Activated gamma-delta T cell (primary cell): ENCODE results near the gene MTFMT.
"Not testable (repeated sequence)": the region's sequence is repeated elsewhere in the genome, so short reads cannot be mapped to it uniquely, and the experiment has no call there.

ENCODE experiments used
- DNase-seq: peaks from one replicate; lab custom pipeline; 2025; lab: John Stamatoyannopoulos, UW

The MTFMT gene

DNA sequence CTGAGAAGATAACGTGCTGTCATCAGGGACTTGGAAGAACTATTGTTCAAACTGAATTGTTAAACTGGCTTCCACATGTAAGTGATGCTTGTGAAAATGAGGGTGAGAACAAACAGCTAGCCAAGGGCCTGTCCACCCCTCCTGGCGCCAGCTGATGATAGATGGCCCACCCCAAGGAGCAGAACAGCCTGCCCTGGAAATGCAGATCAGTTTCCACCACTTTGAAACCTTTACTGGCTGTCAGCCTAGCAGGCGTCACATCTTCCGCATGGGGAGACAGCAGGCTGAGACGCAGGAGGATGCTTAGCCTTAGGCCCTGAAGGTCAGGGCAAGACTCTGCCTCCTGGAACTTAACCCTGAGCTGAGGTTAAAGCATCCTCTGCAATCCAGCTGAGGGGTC is 9.4 kb upstream of the MTFMT start:
- no peak for DNase-seq

- DNase-seq: no peak
Measured at GRCh38 chr15:65038428-65038827, 9.0 kb upstream of the MTFMT start.

GRCh38 chr15:65037309-65037708 is 7.9 kb upstream of the MTFMT start:
- DNase-seq: no peak

- no peak for DNase-seq
Measured at GRCh38 chr15:65034719-65035118, 5.3 kb upstream of the MTFMT start.

DNA sequence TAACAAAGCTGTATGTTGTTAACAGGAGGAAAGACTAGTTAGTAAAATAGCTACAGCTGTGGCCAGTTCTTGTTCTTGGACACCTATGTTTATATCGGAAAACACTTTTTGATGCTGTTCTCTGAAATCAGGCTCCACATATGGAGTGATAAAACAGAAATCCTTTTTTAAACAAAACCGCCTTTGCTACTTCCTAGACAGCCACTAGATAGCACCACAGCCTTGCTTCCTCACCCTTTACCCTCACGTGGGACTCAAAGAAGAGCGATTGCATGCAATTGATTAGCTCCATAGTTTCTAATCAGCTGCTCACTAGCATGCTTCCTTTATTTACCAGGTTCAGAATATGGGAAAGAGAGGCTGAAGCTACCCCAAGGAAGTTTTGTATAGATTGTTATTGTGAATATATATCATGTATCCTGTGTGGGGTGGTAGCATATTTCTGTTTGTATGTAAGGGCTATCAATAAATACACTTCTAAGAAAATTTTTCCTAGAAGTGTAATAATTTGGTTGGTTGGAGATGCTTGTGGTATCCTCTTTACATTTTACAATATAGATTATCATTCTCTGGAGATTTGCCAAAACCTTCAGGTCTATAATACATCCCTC is 4.3 kb upstream of the MTFMT start:
- no peak for DNase-seq

DNA sequence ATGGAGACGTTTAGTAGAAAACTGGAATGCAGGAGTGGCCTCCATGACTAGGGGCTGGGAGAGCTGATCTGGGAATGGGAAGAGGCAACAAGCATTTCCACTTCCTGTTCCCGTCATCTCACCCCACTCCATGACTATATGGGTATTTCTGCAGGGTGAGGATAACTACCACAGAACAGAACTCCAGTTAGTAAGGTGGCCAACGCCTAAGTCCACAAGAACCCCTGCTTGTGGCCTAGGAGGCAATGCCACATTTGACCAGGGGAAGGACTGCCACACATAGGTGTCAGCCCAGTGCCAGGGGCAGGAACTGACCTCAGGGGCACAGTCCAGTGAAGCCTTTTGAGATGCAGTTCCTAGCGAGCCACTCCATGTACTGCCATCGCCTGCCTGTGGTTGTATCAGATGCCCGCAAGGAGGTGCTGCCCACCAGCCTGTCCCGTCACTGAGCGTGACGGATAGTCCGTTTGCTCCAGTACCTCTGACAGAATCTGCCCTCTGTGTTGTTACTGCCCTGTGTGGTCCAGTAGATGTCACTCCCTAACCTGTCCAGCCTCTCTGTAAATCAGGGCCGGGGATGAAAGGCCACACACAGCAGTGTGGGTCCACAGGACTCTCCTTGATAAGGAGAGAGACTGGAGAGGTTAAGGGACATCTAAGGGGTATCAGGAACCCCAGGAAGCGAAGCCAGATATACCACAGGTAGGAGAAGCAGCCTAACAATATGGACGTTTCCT is 3.5 kb upstream of the MTFMT start:
- no peak for DNase-seq

GRCh38 chr15:65029736-65030208 is 333 bp upstream of the MTFMT start:
- no peak for DNase-seq

DNA sequence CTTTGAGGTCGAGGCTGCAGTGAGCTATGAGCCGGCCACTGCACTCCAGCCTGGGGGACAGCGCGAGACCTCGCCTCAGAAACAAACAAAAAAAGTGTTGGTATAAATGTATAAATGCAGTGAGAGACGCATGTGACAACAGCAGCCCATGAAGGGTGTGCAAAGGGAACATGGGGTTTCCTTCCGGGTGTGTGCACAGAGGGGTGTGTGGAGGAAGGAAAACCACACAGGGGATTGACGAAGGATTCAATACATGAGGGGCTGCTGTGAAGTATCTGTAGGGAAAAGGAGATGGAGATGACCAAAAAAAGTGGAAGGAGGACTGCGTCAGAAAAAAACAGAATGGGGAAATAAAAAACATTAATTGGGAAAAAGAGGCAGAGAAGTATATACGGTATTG is 1.1 kb downstream of the MTFMT start:
- DNase-seq: no peak

DNA sequence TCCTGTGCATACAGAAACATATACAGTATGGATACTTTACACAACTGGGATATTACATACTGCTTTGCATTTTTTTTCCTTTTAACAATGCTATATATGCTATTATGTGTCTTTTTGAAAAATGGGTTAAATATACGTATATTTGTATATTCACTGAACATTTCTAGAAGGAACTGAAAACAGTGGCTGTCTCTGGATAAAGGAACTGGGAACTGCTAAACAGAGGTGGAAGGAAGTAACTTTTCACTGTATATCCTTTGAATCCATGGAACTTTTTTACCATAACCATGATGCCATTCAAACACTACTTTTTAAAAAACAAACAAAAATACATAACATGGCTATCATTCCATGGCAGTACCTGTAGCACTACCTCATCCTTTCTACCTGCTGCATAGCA is 1.8 kb downstream of the MTFMT start:
- no peak for DNase-seq

DNA sequence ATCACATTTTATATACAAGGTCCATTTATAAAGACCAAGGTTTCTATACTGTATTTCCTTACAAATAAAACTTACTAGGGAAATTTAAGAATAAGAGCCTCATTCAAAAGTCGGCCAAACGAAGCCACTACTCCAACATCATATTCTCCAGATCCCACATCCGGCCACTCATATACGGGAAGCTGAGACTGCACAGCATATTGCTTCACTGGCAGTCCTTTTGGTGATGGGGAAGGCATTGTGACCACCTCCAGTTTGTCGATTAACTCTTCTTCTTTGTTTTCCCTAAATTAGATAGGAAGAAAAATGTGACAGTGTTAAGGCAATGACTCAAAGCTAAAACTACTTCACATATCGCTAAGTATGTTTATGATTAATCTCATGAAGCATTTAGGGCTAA is 2.7 kb downstream of the MTFMT start:
- DNase-seq: no peak

DNA sequence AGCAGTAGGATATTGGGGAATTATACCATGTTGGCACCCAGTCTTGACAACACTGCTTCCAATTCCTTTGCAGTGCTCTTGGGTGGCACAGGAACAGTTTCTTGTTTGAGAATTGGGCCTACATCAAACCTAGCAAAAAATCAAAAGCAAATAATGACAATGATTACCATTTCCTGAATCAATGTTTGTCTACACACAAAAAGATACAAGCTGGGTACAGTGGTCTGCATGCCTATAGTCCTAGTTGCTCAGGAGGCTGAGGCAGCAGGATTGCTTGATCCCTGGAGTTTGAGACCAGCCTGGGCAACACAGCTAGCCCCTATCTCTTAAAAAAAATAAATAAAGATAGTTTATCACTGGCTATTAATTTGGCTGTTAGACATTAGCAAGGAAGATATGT is 8.0 kb downstream of the MTFMT start:
- DNase-seq: no peak

DNA sequence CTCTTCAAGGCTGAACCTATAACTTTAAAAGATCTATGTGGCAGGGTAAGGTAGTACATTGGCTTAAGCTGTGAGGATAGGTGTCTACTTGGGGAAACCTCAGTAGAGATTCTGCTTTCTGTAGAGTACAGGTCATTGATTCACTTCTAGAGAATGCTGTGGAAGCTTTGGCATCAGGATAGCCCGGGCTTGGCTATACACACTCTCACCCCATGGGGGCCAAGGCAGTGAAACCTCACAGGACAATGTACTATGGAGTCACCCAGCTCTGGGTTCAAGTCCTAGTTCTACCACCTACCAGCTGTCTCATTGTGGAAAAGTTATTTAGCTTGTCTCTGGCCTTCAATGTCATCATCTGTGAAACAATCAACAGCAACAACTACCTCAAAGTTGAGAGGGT is 9.0 kb downstream of the MTFMT start:
- DNase-seq: no peak

GRCh38 chr15:65011198-65011597 is 18.2 kb downstream of the MTFMT start:
- not testable (repeated sequence) for DNase-seq

- DNase-seq: no peak
Measured at GRCh38 chr15:65008983-65009382, 20.5 kb downstream of the MTFMT start.

DNA sequence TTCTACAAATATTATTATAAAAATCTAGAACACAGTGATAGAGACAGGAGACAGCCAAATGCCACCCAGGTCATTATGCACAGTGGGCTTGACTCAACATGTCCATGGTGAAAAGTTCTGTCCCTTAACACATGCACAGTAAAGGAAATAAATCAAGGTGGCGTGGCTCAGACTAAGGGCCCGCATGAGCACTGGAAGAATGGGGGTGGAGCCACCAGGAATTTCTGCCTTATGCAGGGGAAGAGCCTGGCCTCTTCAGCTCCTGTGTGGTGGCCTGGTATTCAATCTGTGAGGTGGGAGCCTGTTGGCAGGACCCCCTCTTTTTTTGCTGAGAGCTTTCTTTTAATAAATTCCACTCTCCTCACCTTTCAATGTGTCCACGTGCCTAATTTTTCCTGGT is 22.6 kb downstream of the MTFMT start:
- DNase-seq: no peak

- DNase-seq: no peak
Measured at GRCh38 chr15:65004993-65005392, 24.4 kb downstream of the MTFMT start.

DNA sequence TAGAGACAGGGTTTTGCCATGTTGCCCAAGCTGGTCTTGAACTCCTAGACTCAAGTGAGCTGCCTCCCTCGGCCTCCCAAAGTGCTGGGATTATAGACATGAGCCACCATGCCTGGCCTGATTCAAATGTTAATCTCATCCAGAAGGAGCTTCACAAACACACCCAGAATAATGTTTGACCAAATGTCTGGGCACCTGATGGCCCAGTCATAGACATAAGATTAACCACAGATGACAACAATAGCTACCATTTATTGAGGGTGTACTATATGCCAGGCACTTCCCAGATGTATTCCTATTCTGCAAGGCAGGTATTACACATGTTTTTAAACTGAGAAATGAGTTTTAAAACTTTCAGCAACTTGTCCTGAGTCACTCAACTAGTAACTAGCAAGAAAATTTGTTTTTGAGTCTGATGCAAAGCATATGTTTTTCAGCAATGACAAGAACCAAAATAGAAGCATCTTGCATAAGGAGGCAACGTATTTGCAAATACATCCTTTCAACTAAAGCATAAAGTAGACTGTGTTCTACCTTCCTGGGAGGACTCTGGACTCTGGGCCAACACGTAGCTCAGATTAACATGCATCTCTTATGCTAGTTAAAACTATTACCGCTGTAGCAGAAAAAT is 31.6 kb downstream of the MTFMT start:
- no peak for DNase-seq

GRCh38 chr15:64997066-64997465 is 32.4 kb downstream of the MTFMT start:
- DNase-seq: no peak

- no peak for DNase-seq
Measured at GRCh38 chr15:64993290-64993689, 36.1 kb downstream of the MTFMT start.

DNA sequence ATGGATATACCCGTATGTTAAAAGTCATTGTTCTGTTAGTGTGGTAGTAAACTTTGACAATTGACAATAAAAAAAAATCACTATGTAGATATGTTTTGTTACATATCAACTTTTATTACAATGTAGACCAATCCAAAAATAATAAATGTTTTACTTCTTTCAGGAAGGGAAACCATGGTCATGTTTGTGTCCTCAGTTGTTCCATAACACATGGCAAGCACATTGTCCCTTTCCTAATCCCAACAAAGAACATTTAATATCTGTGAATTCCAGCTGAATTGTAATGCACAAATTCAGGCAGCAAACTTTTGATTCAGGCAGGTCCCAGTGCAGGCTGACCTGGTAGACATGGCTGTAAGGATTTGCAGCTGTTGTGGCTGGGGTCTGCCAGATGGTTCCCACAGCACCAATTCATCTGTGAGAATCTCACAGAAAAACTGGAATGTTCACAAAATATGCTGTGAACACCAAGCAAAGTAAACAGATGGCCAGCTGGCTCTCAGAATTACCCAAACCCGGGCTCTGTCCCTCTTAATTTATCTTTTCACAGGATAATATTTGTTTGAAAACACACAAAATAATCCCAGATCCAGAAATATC is 37.8 kb downstream of the MTFMT start:
- no peak for DNase-seq

DNA sequence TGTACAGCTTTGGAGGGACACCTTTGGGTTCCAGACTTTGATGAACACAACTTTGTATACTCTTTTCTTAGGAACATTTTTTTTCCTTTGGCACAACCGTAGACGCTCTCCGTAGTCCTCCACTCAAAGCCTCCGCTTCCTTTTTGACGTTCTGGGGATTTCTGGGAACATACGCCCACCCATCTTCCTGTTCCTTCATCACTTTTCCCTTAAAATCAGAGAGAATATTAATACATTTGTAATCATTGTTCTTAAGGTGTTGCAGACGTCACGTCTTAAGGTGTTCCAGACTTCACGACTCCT is 39.3 kb downstream of the MTFMT start:
- no peak for DNase-seq

DNA sequence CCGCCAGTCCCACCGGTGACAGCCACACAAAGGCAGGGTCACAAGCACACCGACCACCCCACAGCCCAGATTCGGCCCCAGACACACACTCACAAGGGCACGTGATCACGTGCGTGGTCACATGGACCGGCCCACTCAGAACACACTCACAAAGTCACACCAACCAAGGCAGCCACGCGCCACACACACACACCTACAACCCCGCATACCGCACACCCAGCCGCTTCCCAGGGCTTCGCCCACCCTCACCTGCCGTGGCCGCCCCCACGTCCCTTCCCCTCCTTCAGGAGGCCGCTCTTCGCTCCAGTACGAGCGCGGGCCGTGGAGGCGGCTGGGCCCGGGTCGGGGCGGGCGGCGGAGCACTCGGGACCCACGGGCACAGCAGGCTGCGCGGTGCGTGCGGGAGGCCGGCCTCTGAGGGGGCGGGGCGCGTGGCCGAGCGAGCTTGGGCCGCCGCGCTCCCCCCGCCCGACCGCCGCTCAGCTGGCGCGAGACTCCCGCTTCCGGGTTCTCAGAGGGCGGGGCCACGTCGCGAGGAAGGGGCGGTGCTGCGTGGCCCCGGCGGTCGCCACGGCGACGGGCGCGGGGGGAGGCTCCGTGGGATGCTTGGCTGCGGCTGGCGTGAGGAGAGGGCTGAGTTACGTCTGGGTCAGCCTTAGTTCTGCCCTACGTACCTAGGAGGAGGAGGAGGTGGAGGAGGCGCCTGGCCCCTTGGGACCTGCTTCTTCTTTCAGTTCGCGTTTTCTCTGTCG is 39.8 kb downstream of the MTFMT start, which contains the start of gene SPG21:
SPG21 (minus strand) TSS at position 499 of the 752 bp plus-strand sequence. CDS start 6,345 bp downstream, outside the sequence.
- peak; percentile 92 for DNase-seq
